Measurements from ENCODE around the gene ARF1. TPM values are rescaled to one million over a fixed set of nuclear protein-coding genes. Genes with fewer than 3 reads are reported as not detected.

Gene ARF1
- total RNA-seq, 2 experiments from 2014 or later = 318 to 322 TPM

- intact Hi-C loops (cut with DNase I, micrococcal nuclease) = loop anchor here (1.0 to 10.0 kb wide), 9 partner anchors 22 to 374 kb away; partner anchors contain the start of genes ARF1 (in 1 of the 2), GUK1 (in 1 of the 2), JMJD4 (in 1 of the 2) and SNAP47 (in 1 of the 2)
- Histone ChIP-seq H3K36me3 (ENCODE audit: insufficient read depth, low read length) (peaks cover 23% of the 10 kb centered on the region), H3K4me1 (ENCODE audit: insufficient read depth, low read length) (peaks cover 33% of the 10 kb centered on the region), H3K27me3 (ENCODE audit: control insufficient read depth in 1 of 2, insufficient read depth in 2 of 2, low read length in 2 of 2) (no peaks in the 10 kb centered on the region), H3K27ac (ENCODE audit: low read depth in 1 of 2, low read length in 2 of 2) (peak overlapping the region; percentile 84 to 90), H3K9me3 (ENCODE audit: control insufficient read depth in 1 of 2, insufficient read depth in 1 of 2, low read length in 2 of 2) (no peaks in the 10 kb centered on the region), H3K4me3 (ENCODE audit: low read length) (peak overlapping the region; percentile 99)
- no peaks in the 10 kb centered on the region for H3K27me3 Mint-ChIP-seq
- TF ChIP-seq CTCF (IDR thresholded peaks at IDR 0.05) = no peak
- DNase-seq (no peak), ATAC-seq (ENCODE audit: poor library complexity) (no peak)
- H3K4me3 Mint-ChIP-seq = peak overlapping the region; percentile 92
- H3K9me3 Mint-ChIP-seq = no peaks in the 10 kb centered on the region
- H3K27ac Mint-ChIP-seq = peak overlapping the region; percentile 93
- CTCF ChIA-PET = no interaction called here
- H3K4me1 Mint-ChIP-seq (ENCODE audit: low read depth) = peaks cover 32% of the 10 kb centered on the region
- H3K36me3 Mint-ChIP-seq (ENCODE audit: low read depth) = peaks cover 19% of the 10 kb centered on the region
- POLR2A ChIA-PET = interaction anchor here (1.8 to 2.8 kb wide), 2 partner anchors 22 to 26 kb away, joined by 8 to 22 read pairs; partner anchors contain the start of gene ARF1
Measured at GRCh38 chr1:228108742-228109072, 26.2 kb downstream of the ARF1 start.

- no peak for TF ChIP-seq CTCF (IDR thresholded peaks at IDR 0.05)
- H3K4me3 Mint-ChIP-seq = peak within 1 kb of the TSS; percentile 92
- peak within 1 kb of the TSS; percentile 84 to 90 for H3K27ac ChIP-seq (ENCODE audit: low read depth in 1 of 2, low read length in 2 of 2)
- H3K36me3 ChIP-seq (ENCODE audit: insufficient read depth, low read length) = peaks cover 23% of the 10 kb centered on the region
- H3K27ac Mint-ChIP-seq = peak within 1 kb of the TSS; percentile 93
- no peaks in the 10 kb centered on the region for H3K9me3 ChIP-seq (ENCODE audit: control insufficient read depth in 1 of 2, insufficient read depth in 1 of 2, low read length in 2 of 2)
- DNase-seq (peak; percentile 96 to 100 (median 98)), ATAC-seq (ENCODE audit: poor library complexity) (peak; percentile 92)
- intact Hi-C loops (cut with DNase I, micrococcal nuclease) = loop anchor here (1.0 to 10.0 kb wide), 9 partner anchors 21 to 375 kb away; partner anchors contain the start of genes ARF1 (in 1 of the 2), GUK1 (in 1 of the 2), JMJD4 (in 1 of the 2) and SNAP47 (in 1 of the 2)
- ChIA-PET POLR2A (interaction anchor here (0.7 to 2.8 kb wide), 14 partner anchors 10 to 379 kb away, joined by 3 to 22 read pairs (median 3); partner anchors contain the start of genes ARF1, GUK1 and IBA57), CTCF (interaction anchor here (1.1 to 2.1 kb wide), 3 partner anchors 21 to 104 kb away, joined by 5 to 9 read pairs (median 8); no protein-coding TSS in a partner anchor)
- peaks cover 19% of the 10 kb centered on the region for H3K36me3 Mint-ChIP-seq (ENCODE audit: low read depth)
- H3K27me3 ChIP-seq (ENCODE audit: control insufficient read depth in 1 of 2, insufficient read depth in 2 of 2, low read length in 2 of 2) = no peaks in the 10 kb centered on the region
- peak within 1 kb of the TSS; percentile 99 for H3K4me3 ChIP-seq (ENCODE audit: low read length)
- H3K4me1 Mint-ChIP-seq (ENCODE audit: low read depth) = peaks cover 32% of the 10 kb centered on the region
- no peaks in the 10 kb centered on the region for H3K27me3 Mint-ChIP-seq
- H3K9me3 Mint-ChIP-seq = no peaks in the 10 kb centered on the region
- H3K4me1 ChIP-seq (ENCODE audit: insufficient read depth, low read length) = peaks cover 28% of the 10 kb centered on the region
Measured at GRCh38 chr1:228109073-228109961, 26.8 kb downstream of the ARF1 start, which contains the start of gene MRPL55. Gene MRPL55 (minus strand): TSS chr1:228109299. CDS start chr1:228108260, 1,039 bp downstream.

GRCh38 chr1:228109962-228110488 is 27.5 kb downstream of the ARF1 start:
- no peak for TF ChIP-seq CTCF (IDR thresholded peaks at IDR 0.05)

More at GRCh38 chr1:228109962-228110488, 27.5 kb downstream of the ARF1 start:
- peak overlapping the region; percentile 92 for H3K4me3 Mint-ChIP-seq
- DNase-seq (no peak), ATAC-seq (ENCODE audit: poor library complexity) (no peak)
- POLR2A ChIA-PET = interaction anchor here (0.7 to 2.8 kb wide), 14 partner anchors 10 to 378 kb away, joined by 3 to 22 read pairs (median 3); partner anchors contain the start of genes ARF1, GUK1 and IBA57
- H3K27ac ChIP-seq (ENCODE audit: low read depth in 1 of 2, low read length in 2 of 2) = peak overlapping the region; percentile 78 to 84
- peaks cover 23% of the 10 kb centered on the region for H3K36me3 ChIP-seq (ENCODE audit: insufficient read depth, low read length)
- H3K27me3 Mint-ChIP-seq = no peaks in the 10 kb centered on the region
- intact Hi-C loops (cut with DNase I, micrococcal nuclease) = loop anchor here (1.0 to 10.0 kb wide), 9 partner anchors 21 to 375 kb away; partner anchors contain the start of genes ARF1 (in 1 of the 2), GUK1 (in 1 of the 2), JMJD4 (in 1 of the 2) and SNAP47 (in 1 of the 2)
- H3K27me3 ChIP-seq (ENCODE audit: control insufficient read depth in 1 of 2, insufficient read depth in 2 of 2, low read length in 2 of 2) = no peaks in the 10 kb centered on the region
- H3K4me1 Mint-ChIP-seq (ENCODE audit: low read depth) = peaks cover 26% of the 10 kb centered on the region
- H3K9me3 Mint-ChIP-seq = no peaks in the 10 kb centered on the region
- H3K4me1 ChIP-seq (ENCODE audit: insufficient read depth, low read length) = peaks cover 26% of the 10 kb centered on the region
- peaks cover 15% of the 10 kb centered on the region for H3K36me3 Mint-ChIP-seq (ENCODE audit: low read depth)
- no peaks in the 10 kb centered on the region for H3K9me3 ChIP-seq (ENCODE audit: control insufficient read depth in 1 of 2, insufficient read depth in 1 of 2, low read length in 2 of 2)
- peak overlapping the region; percentile 99 for H3K4me3 ChIP-seq (ENCODE audit: low read length)
- H3K27ac Mint-ChIP-seq = peak overlapping the region; percentile 93
- CTCF ChIA-PET = interaction anchor here (1.1 to 2.1 kb wide), 3 partner anchors 21 to 104 kb away, joined by 5 to 9 read pairs (median 8); no protein-coding TSS in a partner anchor

Data from CD4-positive, alpha-beta T cell (primary cell).